ENCODE measurements around the gene DOK1.

Gene DOK1

GRCh38 chr2:74526649-74527230 is 27.8 kb upstream of the DOK1 start:
- in situ Hi-C loops (cut with MboI; ENCODE audit: low pct_unique_long_range_greater_than_20kb, low sequenced_read_pairs, unreplicated experiment), result no loop called here
- no peak for TF ChIP-seq CTCF (IDR thresholded peaks at IDR 0.05; ENCODE audit: extremely low read depth, insufficient read depth, missing control alignments)

GRCh38 chr2:74527741-74528140 is 26.8 kb upstream of the DOK1 start:
- in situ Hi-C loops (cut with MboI; ENCODE audit: low pct_unique_long_range_greater_than_20kb, low sequenced_read_pairs, unreplicated experiment), result no loop called here
- no peak for TF ChIP-seq CTCF (IDR thresholded peaks at IDR 0.05; ENCODE audit: extremely low read depth, insufficient read depth, missing control alignments)
- no peak for DNase-seq (ENCODE audit: low spot score)

More at GRCh38 chr2:74526649-74527230, 27.8 kb upstream of the DOK1 start:
- DNase-seq (ENCODE audit: low spot score), result no peak

- in situ Hi-C loops (cut with MboI; ENCODE audit: low pct_unique_long_range_greater_than_20kb, low sequenced_read_pairs, unreplicated experiment), result no loop called here
- no peak for DNase-seq (ENCODE audit: low spot score)
- peak; percentile 22 for TF ChIP-seq CTCF (IDR thresholded peaks at IDR 0.05; ENCODE audit: extremely low read depth, insufficient read depth, missing control alignments)
Observed at GRCh38 chr2:74528600-74529356, 25.7 kb upstream of the DOK1 start.

GRCh38 chr2:74529357-74530238 is 24.9 kb upstream of the DOK1 start, which contains the start of the genes AUP1 and HTRA2:
Gene AUP1, minus strand, starts transcription at chr2:74529706. Its CDS starts 77 bp downstream, at chr2:74529629.
Gene HTRA2, plus strand, starts transcription at chr2:74529933. Its CDS starts 74 bp downstream, at chr2:74530007.
- in situ Hi-C loops (cut with MboI; ENCODE audit: low pct_unique_long_range_greater_than_20kb, low sequenced_read_pairs, unreplicated experiment), result no loop called here
- no peak for TF ChIP-seq CTCF (IDR thresholded peaks at IDR 0.05; ENCODE audit: extremely low read depth, insufficient read depth, missing control alignments)
- DNase-seq (ENCODE audit: low spot score), result peak; percentile 98

- in situ Hi-C loops (cut with MboI; ENCODE audit: low pct_unique_long_range_greater_than_20kb, low sequenced_read_pairs, unreplicated experiment), result no loop called here
- peak; percentile 89 for DNase-seq (ENCODE audit: low spot score)
Observed at GRCh38 chr2:74530239-74531187, 24.0 kb upstream of the DOK1 start.

More at GRCh38 chr2:74530239-74531187, 24.0 kb upstream of the DOK1 start:
- TF ChIP-seq CTCF (IDR thresholded peaks at IDR 0.05; ENCODE audit: extremely low read depth, insufficient read depth, missing control alignments), result no peak
